Osteocyte (in vitro differentiated cells): Measurements from ENCODE around the gene PLA2G4E. TPM values are rescaled to one million over a fixed set of nuclear protein-coding genes. Genes with fewer than 3 reads are reported as not detected.

Experiments used
- DNase-seq: peaks from one replicate; pipeline ENCODE4 v3.0.0; 2021; ENCODE audit warnings: mixed read lengths; ENCODE audit not compliant: unreplicated experiment; ENCODE audit errors: extremely low spot score
- H3K27ac Mint-ChIP-seq: one replicate; pipeline ENCODE4 v1.8.0; 2021; ENCODE audit warnings: mild to moderate bottlenecking, mixed read lengths; ENCODE audit not compliant: unreplicated experiment
- H3K27me3 Mint-ChIP-seq: one replicate; pipeline ENCODE4 v1.8.0; 2021; ENCODE audit warnings: mixed read lengths; ENCODE audit not compliant: unreplicated experiment
- H3K36me3 Mint-ChIP-seq: one replicate; pipeline ENCODE4 v1.8.0; 2021; ENCODE audit warnings: mixed read lengths; ENCODE audit not compliant: unreplicated experiment
- H3K4me1 Mint-ChIP-seq: one replicate; pipeline ENCODE4 v1.8.0; 2021; ENCODE audit warnings: mixed read lengths; ENCODE audit not compliant: unreplicated experiment
- H3K4me3 Mint-ChIP-seq: one replicate; pipeline ENCODE4 v1.8.0; 2021; ENCODE audit warnings: mild to moderate bottlenecking, moderate library complexity, mixed read lengths; ENCODE audit not compliant: unreplicated experiment
- H3K9me3 Mint-ChIP-seq: one replicate; pipeline ENCODE4 v1.8.0; 2021; ENCODE audit warnings: mixed read lengths; ENCODE audit not compliant: unreplicated experiment
- total RNA-seq: library from RNA; stranded (reverse); gene quantifications from 2 replicates; pipeline ENCODE4 v1.2.1, GENCODE V29; 2021
- TF ChIP-seq, protein P1 (sequence below): fragments of 200-600 bp; sonication (generic); IDR thresholded peaks from 2 replicates; pipeline ENCODE4 v1.5.0; 2021; ENCODE audit warnings: antibody characterized with exemption, mild to moderate bottlenecking, moderate library complexity

Gene PLA2G4E
- total RNA-seq, 1 donor from 2014 or later = not detected

- Mint-ChIP-seq H3K27me3 (no peaks in the 10 kb centered on the region), H3K36me3 (no peaks in the 10 kb centered on the region), H3K9me3 (no peaks in the 10 kb centered on the region), H3K27ac (peak overlapping the region; percentile 96), H3K4me3 (peak overlapping the region; percentile 50), H3K4me1 (peaks cover 79% of the 10 kb centered on the region)
- TF ChIP-seq, protein P1, sequence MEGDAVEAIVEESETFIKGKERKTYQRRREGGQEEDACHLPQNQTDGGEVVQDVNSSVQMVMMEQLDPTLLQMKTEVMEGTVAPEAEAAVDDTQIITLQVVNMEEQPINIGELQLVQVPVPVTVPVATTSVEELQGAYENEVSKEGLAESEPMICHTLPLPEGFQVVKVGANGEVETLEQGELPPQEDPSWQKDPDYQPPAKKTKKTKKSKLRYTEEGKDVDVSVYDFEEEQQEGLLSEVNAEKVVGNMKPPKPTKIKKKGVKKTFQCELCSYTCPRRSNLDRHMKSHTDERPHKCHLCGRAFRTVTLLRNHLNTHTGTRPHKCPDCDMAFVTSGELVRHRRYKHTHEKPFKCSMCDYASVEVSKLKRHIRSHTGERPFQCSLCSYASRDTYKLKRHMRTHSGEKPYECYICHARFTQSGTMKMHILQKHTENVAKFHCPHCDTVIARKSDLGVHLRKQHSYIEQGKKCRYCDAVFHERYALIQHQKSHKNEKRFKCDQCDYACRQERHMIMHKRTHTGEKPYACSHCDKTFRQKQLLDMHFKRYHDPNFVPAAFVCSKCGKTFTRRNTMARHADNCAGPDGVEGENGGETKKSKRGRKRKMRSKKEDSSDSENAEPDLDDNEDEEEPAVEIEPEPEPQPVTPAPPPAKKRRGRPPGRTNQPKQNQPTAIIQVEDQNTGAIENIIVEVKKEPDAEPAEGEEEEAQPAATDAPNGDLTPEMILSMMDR = no peak
- no peak for DNase-seq
These were observed 77.1 kb downstream of the PLA2G4E start for GRCh38 chr15:41943543-41944312.

DNA sequence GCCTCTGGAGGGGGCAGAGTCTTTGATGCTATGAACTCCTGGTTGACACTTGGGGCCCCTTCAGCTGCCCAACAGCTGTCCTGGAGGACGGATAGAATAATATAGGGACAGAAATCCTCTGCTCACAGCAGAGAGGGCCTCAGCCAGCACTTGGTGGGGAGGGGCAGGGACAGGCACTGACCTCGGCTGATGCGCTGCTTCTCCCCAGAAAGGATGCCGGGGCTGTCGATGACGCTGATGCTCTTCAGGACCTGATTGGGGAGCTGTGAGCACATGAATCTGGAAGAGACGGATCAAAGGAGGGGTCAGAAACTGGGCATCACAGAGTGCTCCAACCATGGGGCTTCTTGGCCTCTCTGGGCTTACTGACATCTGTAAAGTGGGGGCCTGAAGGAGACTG lies 78.0 kb downstream of the PLA2G4E start:
- no peaks in the 10 kb centered on the region for H3K36me3 Mint-ChIP-seq
- DNase-seq = no peak
- H3K4me1 Mint-ChIP-seq = peaks cover 79% of the 10 kb centered on the region
- H3K9me3 Mint-ChIP-seq = no peaks in the 10 kb centered on the region
- TF ChIP-seq, protein P1 = no peak
- H3K27me3 Mint-ChIP-seq = no peaks in the 10 kb centered on the region
- H3K27ac Mint-ChIP-seq = peak overlapping the region; percentile 89
- H3K4me3 Mint-ChIP-seq = no peak overlapping the region

DNA sequence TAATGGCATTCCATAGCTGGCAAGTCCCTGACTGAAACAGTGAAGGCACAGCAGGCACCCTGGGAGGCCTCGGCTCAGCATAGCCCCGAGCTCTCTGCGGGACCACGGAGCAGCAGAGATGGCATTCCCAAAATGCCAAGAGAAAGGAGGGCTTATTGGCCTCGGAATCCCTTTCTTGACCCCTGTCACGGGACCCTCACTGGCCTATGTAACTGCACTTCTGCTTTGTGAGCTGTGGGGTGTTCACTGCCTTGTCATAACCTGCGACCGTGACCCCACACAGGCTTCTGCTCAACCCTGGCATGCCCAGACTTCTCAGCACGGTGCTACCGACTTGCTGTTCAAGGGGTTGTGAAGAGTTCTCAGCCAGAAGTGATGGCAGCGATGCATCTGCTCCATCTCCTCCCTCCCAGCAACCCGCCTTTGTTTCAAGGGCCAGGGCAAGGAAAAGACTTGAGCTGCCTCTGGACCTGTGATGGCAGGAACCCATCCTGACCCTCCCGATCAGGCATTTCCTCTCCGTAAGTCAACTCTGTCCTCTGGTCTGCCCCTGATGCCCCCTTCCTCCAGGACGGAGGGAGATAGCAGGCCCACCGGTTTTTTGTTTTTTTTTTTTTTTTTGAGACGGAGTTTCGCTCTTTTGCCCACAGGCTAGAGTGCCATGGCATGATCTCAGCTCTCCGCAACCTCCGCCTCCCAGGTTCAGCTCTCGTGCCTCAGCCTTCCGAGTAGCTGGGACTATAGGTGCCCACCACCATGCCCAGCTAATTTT lies 79.0 kb downstream of the PLA2G4E start:
- no peak for DNase-seq
- no peaks in the 10 kb centered on the region for H3K27me3 Mint-ChIP-seq
- no peaks in the 10 kb centered on the region for H3K36me3 Mint-ChIP-seq
- peak overlapping the region; percentile 89 for H3K27ac Mint-ChIP-seq
- peak overlapping the region; percentile 42 for H3K4me3 Mint-ChIP-seq
- TF ChIP-seq, protein P1 = no peak
- H3K4me1 Mint-ChIP-seq = peaks cover 74% of the 10 kb centered on the region
- H3K9me3 Mint-ChIP-seq = no peaks in the 10 kb centered on the region

DNA sequence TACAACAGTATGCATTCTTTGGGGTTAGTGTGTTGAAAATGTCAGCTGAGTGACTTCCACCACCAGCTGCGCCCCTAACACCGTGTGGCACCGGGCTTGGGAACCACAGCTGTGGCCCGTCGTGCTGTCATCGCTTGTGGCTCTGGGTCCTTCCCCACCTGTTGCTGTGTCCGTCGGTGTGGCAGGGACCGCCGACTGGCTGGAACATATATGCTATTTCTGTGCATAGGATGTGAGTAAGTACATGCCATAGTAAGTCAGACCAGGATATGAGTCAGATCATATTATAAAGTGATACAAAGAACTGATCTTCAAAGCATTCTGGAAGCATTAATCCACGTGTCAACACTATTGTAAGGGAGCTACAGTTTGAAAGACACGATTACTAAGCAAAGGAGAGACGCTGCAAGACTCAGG lies 80.4 kb downstream of the PLA2G4E start:
- DNase-seq = no peak
- TF ChIP-seq, protein P1 = no peak
- Mint-ChIP-seq H3K4me3 (no peak overlapping the region), H3K27ac (peak overlapping the region; percentile 89), H3K4me1 (peaks cover 73% of the 10 kb centered on the region), H3K36me3 (peaks cover 4% of the 10 kb centered on the region), H3K9me3 (no peaks in the 10 kb centered on the region), H3K27me3 (no peaks in the 10 kb centered on the region)

GRCh38 chr15:41939986-41940385 lies 80.9 kb downstream of the PLA2G4E start:
- H3K4me3 Mint-ChIP-seq = no peak overlapping the region
- DNase-seq = no peak
- no peaks in the 10 kb centered on the region for H3K27me3 Mint-ChIP-seq
- H3K9me3 Mint-ChIP-seq = no peaks in the 10 kb centered on the region
- peaks cover 4% of the 10 kb centered on the region for H3K36me3 Mint-ChIP-seq
- peaks cover 73% of the 10 kb centered on the region for H3K4me1 Mint-ChIP-seq
- TF ChIP-seq, protein P1 = no peak
- H3K27ac Mint-ChIP-seq = no peak overlapping the region
